ENCODE data around the gene VPS13D. TPM values are rescaled to one million over a fixed set of nuclear protein-coding genes. Genes with fewer than 3 reads are reported as not detected.

The VPS13D gene
- total and polyA plus RNA-seq, 4 donors, result 38.5 to 72.2 (median 46.0) TPM

GRCh38 chr1:12346483-12347151 is 116.8 kb downstream of the VPS13D start:
- Histone ChIP-seq H3K4me3 (ENCODE audit: low read depth, low read length) (no peak overlapping the region), H3K4me1 (ENCODE audit: control insufficient read depth, insufficient read depth, low read length) (peaks cover 3% of the 10 kb centered on the region), H3K27ac (ENCODE audit: low read depth, low read length) (no peak overlapping the region), H3K27me3 (ENCODE audit: control insufficient read depth, insufficient read depth, low read length) (no peaks in the 10 kb centered on the region), H3K9me3 (ENCODE audit: control insufficient read depth, insufficient read depth, low read length) (peaks cover 6% of the 10 kb centered on the region), H3K36me3 (ENCODE audit: control insufficient read depth, insufficient read depth, low read length) (peaks cover 23% of the 10 kb centered on the region)
- no peak for DNase-seq (ENCODE audit: low read depth in 4 of 6, low spot score in 6 of 6)
- no CpG with 5 or more reads among the region's 5 CpGs for WGBS (ENCODE audit: insufficient coverage)

GRCh38 chr1:12348113-12348512 is 118.3 kb downstream of the VPS13D start:
- H3K4me1 ChIP-seq (ENCODE audit: control insufficient read depth, insufficient read depth, low read length), result peaks cover 3% of the 10 kb centered on the region
- WGBS (ENCODE audit: insufficient coverage), result no CpG with 5 or more reads among the region's 1 CpG
- no peaks in the 10 kb centered on the region for H3K27me3 ChIP-seq (ENCODE audit: control insufficient read depth, insufficient read depth, low read length)
- H3K27ac ChIP-seq (ENCODE audit: low read depth, low read length), result no peak overlapping the region
- peaks cover 26% of the 10 kb centered on the region for H3K36me3 ChIP-seq (ENCODE audit: control insufficient read depth, insufficient read depth, low read length)
- no peak overlapping the region for H3K4me3 ChIP-seq (ENCODE audit: low read depth, low read length)
- DNase-seq (ENCODE audit: low read depth in 4 of 6, low spot score in 6 of 6), result no peak
- H3K9me3 ChIP-seq (ENCODE audit: control insufficient read depth, insufficient read depth, low read length), result peaks cover 6% of the 10 kb centered on the region

GRCh38 chr1:12353981-12354380 is 124.2 kb downstream of the VPS13D start:
- DNase-seq (ENCODE audit: low read depth in 4 of 6, low spot score in 6 of 6), result no peak
- H3K9me3 ChIP-seq (ENCODE audit: control insufficient read depth, insufficient read depth, low read length), result peaks cover 6% of the 10 kb centered on the region
- no peak overlapping the region for H3K4me3 ChIP-seq (ENCODE audit: low read depth, low read length)
- H3K27me3 ChIP-seq (ENCODE audit: control insufficient read depth, insufficient read depth, low read length), result no peaks in the 10 kb centered on the region
- no peak overlapping the region for H3K27ac ChIP-seq (ENCODE audit: low read depth, low read length)
- H3K36me3 ChIP-seq (ENCODE audit: control insufficient read depth, insufficient read depth, low read length), result peaks cover 30% of the 10 kb centered on the region
- peaks cover 3% of the 10 kb centered on the region for H3K4me1 ChIP-seq (ENCODE audit: control insufficient read depth, insufficient read depth, low read length)
- WGBS (ENCODE audit: insufficient coverage), result no CpG with 5 or more reads among the region's 1 CpG

GRCh38 chr1:12356004-12356890 is 126.4 kb downstream of the VPS13D start:
- Histone ChIP-seq H3K36me3 (ENCODE audit: control insufficient read depth, insufficient read depth, low read length) (peaks cover 22% of the 10 kb centered on the region), H3K4me3 (ENCODE audit: low read depth, low read length) (no peak overlapping the region), H3K9me3 (ENCODE audit: control insufficient read depth, insufficient read depth, low read length) (no peaks in the 10 kb centered on the region), H3K4me1 (ENCODE audit: control insufficient read depth, insufficient read depth, low read length) (peaks cover 3% of the 10 kb centered on the region), H3K27ac (ENCODE audit: low read depth, low read length) (peak overlapping the region; percentile 35), H3K27me3 (ENCODE audit: control insufficient read depth, insufficient read depth, low read length) (no peaks in the 10 kb centered on the region)
- DNase-seq (ENCODE audit: low read depth in 4 of 6, low spot score in 6 of 6), result peak in 1 of 6 donors; percentile 38
- WGBS (ENCODE audit: insufficient coverage), result 70% methylated on average over 5 of the region's 8 CpGs

- no peak for DNase-seq (ENCODE audit: low read depth in 4 of 6, low spot score in 6 of 6)
- H3K4me3 ChIP-seq (ENCODE audit: low read depth, low read length), result no peak overlapping the region
- no peaks in the 10 kb centered on the region for H3K9me3 ChIP-seq (ENCODE audit: control insufficient read depth, insufficient read depth, low read length)
- peaks cover 20% of the 10 kb centered on the region for H3K36me3 ChIP-seq (ENCODE audit: control insufficient read depth, insufficient read depth, low read length)
- peaks cover 3% of the 10 kb centered on the region for H3K4me1 ChIP-seq (ENCODE audit: control insufficient read depth, insufficient read depth, low read length)
- H3K27ac ChIP-seq (ENCODE audit: low read depth, low read length), result no peak overlapping the region
- WGBS (ENCODE audit: insufficient coverage), result 100% methylated on average over 5 of the region's 6 CpGs
- no peaks in the 10 kb centered on the region for H3K27me3 ChIP-seq (ENCODE audit: control insufficient read depth, insufficient read depth, low read length)
Observed at GRCh38 chr1:12358499-12358898, 128.7 kb downstream of the VPS13D start.

- WGBS (ENCODE audit: insufficient coverage), result 100% methylated on average over 1 of the region's 3 CpGs
- no peaks in the 10 kb centered on the region for H3K27me3 ChIP-seq (ENCODE audit: control insufficient read depth, insufficient read depth, low read length)
- no peak overlapping the region for H3K27ac ChIP-seq (ENCODE audit: low read depth, low read length)
- DNase-seq (ENCODE audit: low read depth in 4 of 6, low spot score in 6 of 6), result no peak
- H3K36me3 ChIP-seq (ENCODE audit: control insufficient read depth, insufficient read depth, low read length), result peaks cover 21% of the 10 kb centered on the region
- H3K4me3 ChIP-seq (ENCODE audit: low read depth, low read length), result no peak overlapping the region
- H3K9me3 ChIP-seq (ENCODE audit: control insufficient read depth, insufficient read depth, low read length), result no peaks in the 10 kb centered on the region
- H3K4me1 ChIP-seq (ENCODE audit: control insufficient read depth, insufficient read depth, low read length), result peaks cover 3% of the 10 kb centered on the region
Observed at GRCh38 chr1:12359359-12360133, 129.7 kb downstream of the VPS13D start.

- peak in 2 of 6 donors; percentile 26 to 50 for DNase-seq (ENCODE audit: low read depth in 4 of 6, low spot score in 6 of 6)
- WGBS (ENCODE audit: insufficient coverage), result no CpG with 5 or more reads among the region's 2 CpGs
- Histone ChIP-seq H3K27ac (ENCODE audit: low read depth, low read length) (no peak overlapping the region), H3K4me3 (ENCODE audit: low read depth, low read length) (no peak overlapping the region), H3K4me1 (ENCODE audit: control insufficient read depth, insufficient read depth, low read length) (no peaks in the 10 kb centered on the region), H3K36me3 (ENCODE audit: control insufficient read depth, insufficient read depth, low read length) (peaks cover under 1% of the 10 kb centered on the region), H3K9me3 (ENCODE audit: control insufficient read depth, insufficient read depth, low read length) (no peaks in the 10 kb centered on the region), H3K27me3 (ENCODE audit: control insufficient read depth, insufficient read depth, low read length) (no peaks in the 10 kb centered on the region)
Observed at GRCh38 chr1:12368646-12369045, 138.8 kb downstream of the VPS13D start.

- Histone ChIP-seq H3K9me3 (ENCODE audit: control insufficient read depth, insufficient read depth, low read length) (no peaks in the 10 kb centered on the region), H3K4me3 (ENCODE audit: low read depth, low read length) (no peak overlapping the region), H3K36me3 (ENCODE audit: control insufficient read depth, insufficient read depth, low read length) (no peaks in the 10 kb centered on the region), H3K27me3 (ENCODE audit: control insufficient read depth, insufficient read depth, low read length) (no peaks in the 10 kb centered on the region), H3K4me1 (ENCODE audit: control insufficient read depth, insufficient read depth, low read length) (no peaks in the 10 kb centered on the region), H3K27ac (ENCODE audit: low read depth, low read length) (no peak overlapping the region)
- WGBS (ENCODE audit: insufficient coverage), result 64% methylated on average over 3 of the region's 6 CpGs
- DNase-seq (ENCODE audit: low read depth in 4 of 6, low spot score in 6 of 6), result peak in 1 of 6 donors; percentile 49
Observed at GRCh38 chr1:12369258-12369657, 139.4 kb downstream of the VPS13D start.

GRCh38 chr1:12370333-12370975 is 140.6 kb downstream of the VPS13D start:
- Histone ChIP-seq H3K27me3 (ENCODE audit: control insufficient read depth, insufficient read depth, low read length) (no peaks in the 10 kb centered on the region), H3K9me3 (ENCODE audit: control insufficient read depth, insufficient read depth, low read length) (no peaks in the 10 kb centered on the region), H3K4me3 (ENCODE audit: low read depth, low read length) (no peak overlapping the region), H3K4me1 (ENCODE audit: control insufficient read depth, insufficient read depth, low read length) (no peaks in the 10 kb centered on the region), H3K36me3 (ENCODE audit: control insufficient read depth, insufficient read depth, low read length) (peaks cover 7% of the 10 kb centered on the region), H3K27ac (ENCODE audit: low read depth, low read length) (no peak overlapping the region)
- 52% methylated on average over 2 of the region's 5 CpGs for WGBS (ENCODE audit: insufficient coverage)
- DNase-seq (ENCODE audit: low read depth in 4 of 6, low spot score in 6 of 6), result peak in 1 of 6 donors; percentile 57
